Measurements from ENCODE around the gene HSD11B2.

Gene HSD11B2

GRCh38 chr16:67399749-67400704, 30.9 kb upstream of the HSD11B2 start:
- ChIA-PET CTCF (interaction anchor here (0.6 to 1.5 kb wide), 4 partner anchors 28 to 187 kb away, joined by 3 to 4 read pairs (median 3); no protein-coding TSS in a partner anchor), POLR2A (ENCODE audit: low non-redundant PET) (interaction anchor here (0.5 kb wide), 1 partner anchor 372 kb away, joined by 10 read pairs; no protein-coding TSS in a partner anchor)
- TF ChIP-seq CTCF (conservative IDR thresholded peaks at IDR 0.05; ENCODE audit: low read depth): peak; percentile 47; the same call in 1 of the 2 replicates
- no peak for DNase-seq (ENCODE audit: low spot score)
- H3K27ac ChIP-seq: no peak overlapping the region

DNA sequence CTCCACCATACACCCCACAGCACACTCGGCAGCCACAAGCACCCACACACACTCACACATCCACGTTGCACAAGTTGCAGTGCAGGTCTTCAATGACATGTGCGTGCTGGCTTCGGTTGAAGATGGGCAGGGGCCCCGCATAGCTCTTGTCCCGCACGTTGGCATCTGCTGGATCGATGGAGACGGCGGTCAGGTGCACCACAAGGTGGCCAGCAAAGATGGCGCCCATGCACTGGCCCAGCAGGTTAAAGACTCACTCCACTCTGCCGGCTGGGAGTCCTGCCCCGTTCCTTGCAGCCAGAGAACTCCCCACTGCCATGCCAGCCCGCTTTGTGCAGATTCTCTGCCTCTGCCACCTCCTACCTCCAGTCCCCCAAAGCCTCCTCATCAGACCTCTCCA, 30.0 kb upstream of the HSD11B2 start:
- POLR2A ChIA-PET (ENCODE audit: low non-redundant PET): no interaction called here
- H3K27ac ChIP-seq: no peak overlapping the region
- no peak for TF ChIP-seq CTCF (conservative IDR thresholded peaks at IDR 0.05; ENCODE audit: low read depth)
- no peak for DNase-seq (ENCODE audit: low spot score)
- CTCF ChIA-PET: no interaction called here

DNA sequence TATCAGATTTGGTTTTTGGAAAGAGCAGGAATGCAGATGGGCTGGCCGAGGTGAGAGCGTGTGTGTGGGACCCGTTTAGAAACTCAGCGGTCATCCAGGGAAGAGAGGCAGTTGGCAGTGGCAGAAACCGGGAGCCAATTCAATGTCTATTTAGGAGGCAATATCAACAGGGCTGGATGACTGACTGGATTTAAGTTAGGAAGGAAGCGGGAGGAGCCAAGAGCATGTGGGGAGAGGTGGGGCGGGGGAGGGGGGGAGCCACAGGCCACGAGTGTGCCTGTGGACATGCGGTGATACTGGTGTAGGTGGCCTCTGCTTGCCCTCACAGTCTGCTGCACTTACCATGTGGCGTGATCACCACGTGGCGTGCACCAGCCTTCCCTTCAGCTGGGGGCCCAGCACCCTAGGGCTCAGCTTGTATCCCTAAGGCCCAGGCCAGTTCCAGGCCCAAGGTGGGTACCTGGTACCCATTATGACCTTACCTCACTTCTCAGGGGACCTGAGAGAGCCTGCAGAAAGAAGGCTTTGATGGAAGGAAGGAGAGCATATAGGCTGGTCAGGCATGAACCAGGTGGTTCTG, 26.9 kb upstream of the HSD11B2 start:
- ChIA-PET CTCF (interaction anchor here (0.9 kb wide), 1 partner anchor 12 kb away, joined by 6 read pairs; the partner anchor contains the start of gene ZDHHC1), POLR2A (ENCODE audit: low non-redundant PET) (no interaction called here)
- H3K27ac ChIP-seq: no peak overlapping the region

GRCh38 chr16:67404740-67405226, 26.1 kb upstream of the HSD11B2 start:
- TF ChIP-seq CTCF (conservative IDR thresholded peaks at IDR 0.05; ENCODE audit: low read depth): no peak
- POLR2A ChIA-PET (ENCODE audit: low non-redundant PET): interaction anchor here (0.5 kb wide), 1 partner anchor 655 kb away, joined by 3 read pairs; no protein-coding TSS in a partner anchor
- CTCF ChIA-PET: interaction anchor here (0.9 to 1.3 kb wide), 4 partner anchors 11 to 48 kb away, joined by 3 to 6 read pairs (median 4); partner anchors contain the start of gene ZDHHC1

More for the DNA sequence above, 26.9 kb upstream of the HSD11B2 start:
- TF ChIP-seq CTCF (conservative IDR thresholded peaks at IDR 0.05; ENCODE audit: low read depth): no peak
- DNase-seq (ENCODE audit: low spot score): no peak

GRCh38 chr16:67405336-67405735, 25.6 kb upstream of the HSD11B2 start:
- no peak for DNase-seq (ENCODE audit: low spot score)
- no peak overlapping the region for H3K27ac ChIP-seq
- ChIA-PET CTCF (interaction anchor here (0.9 to 1.3 kb wide), 3 partner anchors 11 to 48 kb away, joined by 3 to 4 read pairs (median 3); partner anchors contain the start of gene ZDHHC1), POLR2A (ENCODE audit: low non-redundant PET) (interaction anchor here (0.5 kb wide), 1 partner anchor 656 kb away, joined by 3 read pairs; no protein-coding TSS in a partner anchor)
- TF ChIP-seq CTCF (conservative IDR thresholded peaks at IDR 0.05; ENCODE audit: low read depth): no peak

More at GRCh38 chr16:67404740-67405226, 26.1 kb upstream of the HSD11B2 start:
- H3K27ac ChIP-seq: no peak overlapping the region
- peak; percentile 93 for DNase-seq (ENCODE audit: low spot score)

Measured in RWPE1 (cell line).